HCT116 (cell line): ENCODE data around the gene SLC12A1. TPM values are rescaled to one million over a fixed set of nuclear protein-coding genes. Genes with fewer than 3 reads are reported as not detected.

Experiments
- ATAC-seq: fragments of 200-7000 bp; cut with Tn5 transposase; 2 replicates; pipeline ENCODE4 v1.9.1; 2020; ENCODE audit warnings: mild to moderate bottlenecking, moderate library complexity
- BruUV-seq: library from RNA; stranded (reverse); fragments of 400-500 nt; replicated peaks from 2 replicates; lab custom pipeline; 2021; lab: Mats Ljungman, UMichigan
- CTCF ChIA-PET: fragments of 300-600 bp; sonication (Branson Sonifier 250); formaldehyde crosslinking; loops from one replicate; lab custom pipeline; 2021; ENCODE audit warnings: antibody characterized with exemption; lab: Charles Lee
- POLR2A ChIA-PET: fragments of 300-600, 350-600 bp; sonication (Branson Sonifier 250); formaldehyde crosslinking; loops from one replicate; lab custom pipeline; 2021; ENCODE audit warnings: antibody characterized with exemption; lab: Charles Lee
- RAD21 ChIA-PET, 2 experiments: fragments of 300-600 bp; sonication (Branson Sonifier 250); formaldehyde crosslinking; loops; one replicate each; lab custom pipeline; 2023; ENCODE audit warnings: low total read pairs in 2 of 2; ENCODE audit not compliant: uncharacterized antibody in 2 of 2, unreplicated experiment in 2 of 2, low non-redundant PET in 1 of 2; lab: Charles Lee
- DNase-seq: peaks from one replicate; pipeline ENCODE4 v3.0.0-alpha.2; 2010; ENCODE audit warnings: low read depth, low spot score
- H2AFZ ChIP-seq: fragments of 200-600 bp; shearing (Covaris generic), sonication (generic); 2 replicates; pipeline ENCODE4 v1.6.1; 2017; ENCODE audit warnings: low read depth, mixed run types, mixed read lengths, antibody characterized with exemption, low read length; ENCODE audit not compliant: poor library complexity, severe bottlenecking
- H3K27ac ChIP-seq: 2 replicates; pipeline ENCODE4 v1.5.1; 2012; ENCODE audit warnings: low read depth, low read length
- H3K27me3 ChIP-seq: fragments of 200-600 bp; sonication (generic); 2 replicates; pipeline ENCODE4 v1.6.1; 2016; ENCODE audit warnings: mixed run types, low read length, mixed read lengths; ENCODE audit not compliant: insufficient read depth
- H3K36me3 ChIP-seq, 2 experiments: fragments of 200-500 bp in 1 of 2; fragments of 200-600 bp in 1 of 2; sonication (Bioruptor generic) in 1 of 2; sonication (generic) in 1 of 2; 2 replicates each; pipeline versions ENCODE4 v1.5.1 to v1.6.1; 2014 to 2016; ENCODE audit warnings: low read length in 2 of 2, inconsistent platforms in 1 of 2, mixed read lengths in 1 of 2, mixed run types in 1 of 2; ENCODE audit not compliant: insufficient read depth in 2 of 2, control insufficient read depth in 1 of 2
- H3K4me1 ChIP-seq, 2 experiments: fragments of 200-600 bp in 1 of 2; sonication (generic) in 1 of 2; 2 replicates each; pipeline versions ENCODE4 v1.5.1 to v1.6.1; 2012 to 2017; ENCODE audit warnings: low read length in 2 of 2, inconsistent platforms in 1 of 2, mild to moderate bottlenecking in 1 of 2, mixed read lengths in 1 of 2, mixed run types in 1 of 2, moderate library complexity in 1 of 2; ENCODE audit not compliant: insufficient read depth in 2 of 2, control insufficient read depth in 1 of 2
- H3K4me2 ChIP-seq: fragments of 200-600 bp; sonication (generic); 2 replicates; pipeline ENCODE4 v1.6.1; 2017; ENCODE audit warnings: mixed run types, low read length, mixed read lengths
- H3K4me3 ChIP-seq, 2 experiments: fragments of 200-600 bp in 1 of 2; sonication (generic) in 1 of 2; replicated peaks in 1 of 2; 2 replicates each; pipeline ENCODE4 v1.5.1; 2011 to 2016; ENCODE audit warnings: low read length in 2 of 2, control low read depth in 1 of 2, low read depth in 1 of 2, mild to moderate bottlenecking in 1 of 2, mixed read lengths in 1 of 2, mixed run types in 1 of 2
- H3K79me2 ChIP-seq: fragments of 200-600 bp; sonication (generic); 2 replicates; pipeline ENCODE4 v1.6.1; 2017; ENCODE audit warnings: mild to moderate bottlenecking, mixed run types, low read length, moderate library complexity, mixed read lengths; ENCODE audit not compliant: insufficient read depth
- H3K9ac ChIP-seq: fragments of 200-600 bp; sonication (generic); 2 replicates; pipeline ENCODE4 v1.6.1; 2016; ENCODE audit warnings: low read length, mixed read lengths
- H3K9me2 ChIP-seq: fragments of 200-600 bp; sonication (generic), shearing (Covaris generic); 2 replicates; pipeline ENCODE4 v1.6.1; 2017; ENCODE audit warnings: mixed run types, mild to moderate bottlenecking, moderate library complexity; ENCODE audit not compliant: insufficient read depth
- H3K9me3 ChIP-seq, 2 experiments: fragments of 200-500 bp in 1 of 2; fragments of 200-600 bp in 1 of 2; sonication (Bioruptor generic) in 1 of 2; sonication (generic) in 1 of 2; 2 replicates each; pipeline ENCODE4 v1.6.1; 2014 to 2017; ENCODE audit warnings: low read length in 2 of 2, mixed read lengths in 2 of 2, inconsistent platforms in 1 of 2, low read depth in 1 of 2, mild to moderate bottlenecking in 1 of 2, mixed run types in 1 of 2, moderate library complexity in 1 of 2; ENCODE audit not compliant: control insufficient read depth in 1 of 2, insufficient read depth in 1 of 2
- H4K20me1 ChIP-seq: fragments of 200-600 bp; sonication (generic), shearing (Covaris generic); 2 replicates; pipeline ENCODE4 v1.6.1; 2017; ENCODE audit warnings: mixed run types, mild to moderate bottlenecking, moderate library complexity; ENCODE audit not compliant: insufficient read depth
- ATF3 ChIP-seq: IDR thresholded peaks from 2 replicates; pipeline ENCODE4 v1.6.1; 2012
- CBX3 ChIP-seq: IDR thresholded peaks from 2 replicates; pipeline ENCODE4 v1.6.1; 2012; ENCODE audit warnings: low read depth
- CTCF ChIP-seq, 3 experiments: fragments of 200-600 bp in 1 of 3; sonication (generic) in 1 of 3; IDR thresholded peaks in 2 of 3; conservative IDR thresholded peaks in 1 of 3; 2 replicates each; pipeline ENCODE4 v1.5.1; 2012 to 2017; ENCODE audit warnings: low read depth in 2 of 3, low read length in 2 of 3, antibody characterized with exemption in 1 of 3, borderline replicate concordance in 1 of 3, control low read depth in 1 of 3, mild to moderate bottlenecking in 1 of 3, mixed read lengths in 1 of 3, mixed run types in 1 of 3, moderate library complexity in 1 of 3; ENCODE audit not compliant: insufficient read depth in 1 of 3
- EGR1 ChIP-seq: IDR thresholded peaks from 2 replicates; pipeline ENCODE4 v1.6.1; 2012; ENCODE audit warnings: low read depth
- MAX ChIP-seq: IDR thresholded peaks from 2 replicates; pipeline ENCODE4 v1.6.1; 2012
- POLR2AphosphoS5 ChIP-seq: IDR thresholded peaks from 2 replicates; pipeline ENCODE4 v1.6.1; 2011; ENCODE audit warnings: mild to moderate bottlenecking, low read depth, low read length, moderate library complexity
- RAD21 ChIP-seq: IDR thresholded peaks from 2 replicates; pipeline ENCODE4 v1.6.1; 2012; ENCODE audit warnings: low read depth, mild to moderate bottlenecking
- ZFX ChIP-seq: fragments of 450-650 bp; IDR thresholded peaks from 2 replicates; pipeline ENCODE4 v1.6.1; 2017
- intact Hi-C: fragments of 100-400 bp; cut with micrococcal nuclease; formaldehyde crosslinking; loops from 2 replicates; pipeline ENCODE4 v1.10.0; 2022
- total RNA-seq: library from RNA; stranded (reverse); gene quantifications from one replicate; pipeline ENCODE4 v1.2.1, GENCODE V29; 2021; ENCODE audit not compliant: unreplicated experiment

The SLC12A1 gene
- total RNA-seq, 1 experiment from 2014 or later = not detected

- TF ChIP-seq CTCF (IDR thresholded peaks at IDR 0.05 in 2 of 3, conservative IDR thresholded peaks at IDR 0.05 in 1 of 3; ENCODE audit: borderline replicate concordance in 1 of 3, insufficient read depth in 1 of 3, low read depth in 2 of 3, low read length in 2 of 3) = no peak
- TF ChIP-seq POLR2AphosphoS5 = no peak
- TF ChIP-seq, all 23 proteins: peak for 0
Observed at GRCh38 chr15:48343865-48344264, 137.8 kb downstream of the SLC12A1 start (continued).

GRCh38 chr15:48345516-48345915 lies 139.4 kb downstream of the SLC12A1 start:
- Histone ChIP-seq H3K9me3 (no peaks in the 10 kb centered on the region), H3K9ac (no peak overlapping the region), H3K4me3 (no peak overlapping the region), H3K4me1 (no peaks in the 10 kb centered on the region), H3K27me3 (no peaks in the 10 kb centered on the region), H2AFZ (no peak overlapping the region), H3K36me3 (peaks cover 9 to 16% of the 10 kb centered on the region in 2 experiments; a peak in 3 of 4 replicates), H4K20me1 (no peaks in the 10 kb centered on the region), H3K27ac (no peak overlapping the region), H3K9me2 (no peaks in the 10 kb centered on the region), H3K79me2 (no peaks in the 10 kb centered on the region)
- ChIA-PET CTCF (no interaction called here), RAD21 (no interaction called here), POLR2A (no interaction called here)
- intact Hi-C loops = no loop called here
- DNase-seq (no peak), ATAC-seq (no peak)
- no TSS peak for BruUV-seq
- no peak for TF ChIP-seq CBX3
- TF ChIP-seq, all 23 proteins: peak for 0
- no peak overlapping the region for H3K4me2 ChIP-seq

GRCh38 chr15:48352474-48353072 lies 146.5 kb downstream of the SLC12A1 start:
- ATAC-seq (peak; percentile 98), DNase-seq (peak; percentile 77)
- H3K27ac ChIP-seq = no peak overlapping the region
- no peak overlapping the region for H3K9ac ChIP-seq
- H3K9me3 ChIP-seq = no peaks in the 10 kb centered on the region
- CTCF ChIA-PET = interaction anchor here (0.7 to 1.3 kb wide), 6 partner anchors 9 to 1157 kb away, joined by 3 to 8 read pairs (median 6); no protein-coding TSS in a partner anchor
- no peaks in the 10 kb centered on the region for H3K36me3 ChIP-seq
- no peaks in the 10 kb centered on the region for H3K9me2 ChIP-seq
- RAD21 ChIA-PET = no interaction called here
- BruUV-seq = no TSS peak
- H4K20me1 ChIP-seq = no peaks in the 10 kb centered on the region
- POLR2A ChIA-PET = no interaction called here
- H2AFZ ChIP-seq = peak overlapping the region; percentile 94
- no peaks in the 10 kb centered on the region for H3K79me2 ChIP-seq
- intact Hi-C loops = loop anchor here (2.0 to 10.0 kb wide), 4 partner anchors 612 to 1156 kb away; partner anchors contain the start of genes FGF7 and SHC4
- peak overlapping the region; percentile 61 for H3K4me2 ChIP-seq
- peaks cover 0 to 3% of the 10 kb centered on the region in 2 experiments; a peak in 1 of 4 replicates for H3K4me1 ChIP-seq
- H3K27me3 ChIP-seq = no peaks in the 10 kb centered on the region
- H3K4me3 ChIP-seq = no peak overlapping the region
- peak; percentile 58 to 93 (median 75); a peak in 5 of 6 replicates for TF ChIP-seq CTCF (IDR thresholded peaks at IDR 0.05 in 2 of 3, conservative IDR thresholded peaks at IDR 0.05 in 1 of 3; ENCODE audit: borderline replicate concordance in 1 of 3, insufficient read depth in 1 of 3, low read depth in 2 of 3, low read length in 2 of 3)
- TF ChIP-seq EGR1 = no peak
- TF ChIP-seq ATF3 = no peak
- no peak for TF ChIP-seq CBX3
- no peak for TF ChIP-seq MAX
- TF ChIP-seq ZFX = no peak
- peak; percentile 68 for TF ChIP-seq RAD21
